ENCODE measurements around the gene ZBTB37. TPM values are rescaled to one million over a fixed set of nuclear protein-coding genes. Genes with fewer than 3 reads are reported as not detected.
"Not testable (repeated sequence)": the region's sequence is repeated elsewhere in the genome, so short reads cannot be mapped to it uniquely, and the experiment has no call there.

Gene ZBTB37, protein sequence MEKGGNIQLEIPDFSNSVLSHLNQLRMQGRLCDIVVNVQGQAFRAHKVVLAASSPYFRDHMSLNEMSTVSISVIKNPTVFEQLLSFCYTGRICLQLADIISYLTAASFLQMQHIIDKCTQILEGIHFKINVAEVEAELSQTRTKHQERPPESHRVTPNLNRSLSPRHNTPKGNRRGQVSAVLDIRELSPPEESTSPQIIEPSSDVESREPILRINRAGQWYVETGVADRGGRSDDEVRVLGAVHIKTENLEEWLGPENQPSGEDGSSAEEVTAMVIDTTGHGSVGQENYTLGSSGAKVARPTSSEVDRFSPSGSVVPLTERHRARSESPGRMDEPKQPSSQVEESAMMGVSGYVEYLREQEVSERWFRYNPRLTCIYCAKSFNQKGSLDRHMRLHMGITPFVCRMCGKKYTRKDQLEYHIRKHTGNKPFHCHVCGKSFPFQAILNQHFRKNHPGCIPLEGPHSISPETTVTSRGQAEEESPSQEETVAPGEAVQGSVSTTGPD
- total RNA-seq, result 2.1 and 3.2 TPM in 2 replicates

DNA sequence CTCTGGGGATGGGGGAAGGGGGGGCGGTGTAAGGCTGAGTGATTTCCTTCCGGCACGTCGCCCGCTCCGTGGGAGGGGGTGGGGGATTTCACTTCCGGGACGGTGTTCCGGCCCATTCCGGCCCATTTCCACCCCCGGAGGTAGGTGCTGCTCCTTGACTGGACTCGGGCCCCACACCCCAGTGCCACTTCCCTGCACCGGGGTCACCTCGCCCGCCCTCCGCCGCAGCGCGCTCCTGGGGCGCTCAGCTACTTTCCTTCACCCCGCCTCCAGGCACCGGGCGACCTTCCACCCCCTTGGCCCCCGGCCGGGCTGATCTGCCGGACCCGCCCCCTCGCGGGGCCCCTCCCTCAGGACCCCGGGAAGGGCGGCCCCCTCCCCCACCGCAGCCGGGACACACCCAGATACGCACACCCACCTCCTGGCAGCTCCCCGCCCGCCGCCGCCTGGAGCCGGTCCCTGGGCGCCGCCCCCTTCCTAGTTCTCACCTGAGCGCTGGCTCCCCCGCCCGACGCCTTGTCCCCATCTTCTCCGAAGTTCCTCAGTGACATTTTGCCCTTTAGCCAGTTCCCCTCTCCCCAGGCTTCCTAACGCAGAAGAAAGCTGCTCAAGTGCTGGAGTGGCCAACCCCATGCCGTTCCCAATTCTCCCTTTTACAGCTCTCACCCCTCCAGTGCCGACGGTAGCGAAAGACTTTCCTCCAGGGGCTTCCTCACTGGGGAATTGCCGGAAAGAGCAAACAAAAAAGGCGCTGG lies at the start of gene ZBTB37:
Gene ZBTB37, plus strand, starts transcription at position 115 of the 755 bp plus-strand sequence. CDS start 1,846 bp downstream, outside the sequence.
- DNase-seq (ENCODE audit: low read depth in 2 of 2), result peak; percentile 41 to 75

DNA sequence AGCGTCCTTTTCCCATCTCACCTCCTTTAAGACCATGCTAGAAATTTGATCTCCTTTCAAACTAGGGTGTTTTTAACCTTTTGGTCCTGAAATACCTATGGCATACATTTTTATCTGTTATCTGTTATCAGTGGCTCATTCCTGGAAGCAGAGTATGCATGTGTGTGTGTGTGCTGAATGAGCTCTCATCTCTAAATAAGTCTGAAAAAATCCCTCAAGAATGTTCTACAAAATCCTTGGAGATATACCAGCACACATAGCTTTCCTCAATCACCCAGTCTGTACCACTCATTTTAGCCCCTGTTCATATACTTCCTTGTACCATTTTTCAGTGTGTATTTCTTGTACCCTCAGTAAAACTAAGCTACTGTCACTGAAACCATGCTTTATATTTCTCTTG lies 49.7 kb upstream of the ZBTB37 start:
- no peak for DNase-seq (ENCODE audit: low read depth in 2 of 2)

DNA sequence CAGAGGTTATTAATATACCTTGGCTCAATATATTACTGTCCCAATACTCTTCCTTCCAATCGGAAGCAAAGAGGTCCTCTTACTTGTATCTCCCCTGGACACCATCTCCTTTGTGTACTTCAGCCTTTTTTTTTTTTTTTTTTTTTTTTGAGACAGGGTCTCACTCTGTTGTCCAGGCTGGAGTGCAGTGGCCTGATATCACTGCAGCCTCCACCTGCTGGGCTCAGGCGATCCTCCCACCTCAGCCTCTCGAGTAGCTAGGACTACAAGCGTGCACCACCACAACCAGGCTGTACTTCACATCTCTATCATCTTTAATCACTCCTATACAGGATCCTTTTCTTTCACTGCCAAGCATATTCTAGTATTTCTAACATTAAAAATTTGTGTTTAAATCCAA lies 46.5 kb upstream of the ZBTB37 start:
- DNase-seq (ENCODE audit: low read depth in 2 of 2), result no peak

DNA sequence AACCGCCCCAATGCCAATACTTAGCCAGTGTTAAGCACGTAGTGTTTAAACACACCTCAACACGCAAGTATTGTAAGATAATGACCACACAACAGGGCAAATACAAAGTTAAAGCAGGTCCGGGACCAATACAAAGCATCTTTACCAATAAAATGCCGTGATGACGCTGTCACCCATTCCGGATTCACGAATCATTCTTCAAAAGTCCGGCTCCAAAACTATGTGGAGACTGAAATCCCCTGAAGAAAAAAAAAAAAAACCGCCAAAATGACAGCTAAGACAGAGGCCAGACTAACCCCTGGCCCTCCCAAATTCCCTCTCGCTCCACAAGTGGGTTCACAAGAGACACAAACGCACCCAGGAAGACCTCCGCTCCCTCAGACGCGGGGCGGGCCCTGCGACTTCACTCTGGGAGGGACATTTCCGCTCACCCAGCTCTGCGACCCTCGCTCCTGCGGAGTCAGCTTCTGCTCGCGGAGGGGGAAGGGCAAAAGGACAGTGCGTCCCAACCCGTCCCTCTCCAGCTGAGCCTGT lies 44.3 kb upstream of the ZBTB37 start:
- DNase-seq (ENCODE audit: low read depth in 2 of 2), result no peak

DNA sequence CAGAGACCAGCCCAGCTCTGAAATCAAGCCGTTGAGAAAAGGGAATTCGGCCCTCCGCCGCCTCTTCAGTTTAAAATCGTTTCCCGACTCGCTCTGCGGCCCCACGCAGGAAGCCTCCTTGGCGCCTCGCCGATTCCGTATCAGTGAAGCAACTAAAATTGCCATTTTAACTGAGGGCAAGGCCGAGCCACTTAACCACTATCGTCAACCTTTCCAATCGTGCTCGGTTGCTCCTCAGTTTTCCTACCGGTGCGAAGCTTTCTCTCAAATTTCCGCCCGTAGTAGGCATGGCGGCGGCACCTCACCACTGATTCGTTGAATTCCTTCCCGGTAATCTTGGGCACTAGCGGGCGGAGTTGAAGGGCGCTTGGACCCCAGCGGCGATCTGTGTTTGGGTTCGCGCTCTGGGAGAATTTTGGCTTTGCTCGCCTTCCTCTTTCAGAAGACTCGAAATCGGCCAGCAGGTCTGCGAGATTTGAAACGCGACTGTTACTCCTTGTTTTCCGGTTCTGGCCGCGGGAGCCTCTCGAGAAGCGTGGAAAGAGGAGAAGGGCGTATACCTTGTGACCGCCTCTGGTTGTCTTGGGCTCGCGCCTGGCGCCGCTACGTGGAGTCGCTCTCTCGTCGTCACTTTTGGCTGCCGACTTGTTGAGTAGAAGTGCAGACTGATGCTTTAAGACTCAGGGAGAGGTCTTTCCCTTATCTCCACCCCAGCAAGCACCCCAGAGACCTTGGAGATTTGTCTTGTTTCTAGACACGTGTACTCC lies 43.7 kb upstream of the ZBTB37 start, which contains the start of the genes CENPL and DARS2:
Gene CENPL, minus strand, starts transcription at position 569 of the 767 bp plus-strand sequence. CDS start 13,584 bp downstream, outside the sequence.
Gene DARS2, plus strand, starts transcription at position 359 of the 767 bp plus-strand sequence. CDS start 557 bp downstream, outside the sequence.
- DNase-seq (ENCODE audit: low read depth in 2 of 2), result peak; percentile 97 to 99

DNA sequence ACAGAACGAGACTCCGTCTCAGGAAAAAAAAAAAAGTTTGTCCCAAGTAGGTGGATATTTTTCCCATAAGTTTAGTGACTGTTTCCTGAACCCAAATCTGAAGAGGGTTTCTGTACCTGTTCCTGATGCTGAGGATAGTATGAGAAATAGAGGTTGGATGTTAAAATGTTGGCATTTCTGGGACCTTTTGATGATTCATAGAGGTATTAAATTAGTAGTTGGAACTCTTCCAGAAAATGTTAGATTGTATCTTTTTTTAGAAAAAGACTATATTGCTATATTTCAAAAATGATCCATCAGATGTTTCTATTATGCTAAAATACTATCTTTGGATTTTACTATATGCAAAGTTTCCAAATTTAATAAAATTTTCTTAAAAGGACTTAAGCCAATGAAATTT lies 40.6 kb upstream of the ZBTB37 start:
- peak in 1 of 2 donors; percentile 5 for DNase-seq (ENCODE audit: low read depth in 2 of 2)

DNA sequence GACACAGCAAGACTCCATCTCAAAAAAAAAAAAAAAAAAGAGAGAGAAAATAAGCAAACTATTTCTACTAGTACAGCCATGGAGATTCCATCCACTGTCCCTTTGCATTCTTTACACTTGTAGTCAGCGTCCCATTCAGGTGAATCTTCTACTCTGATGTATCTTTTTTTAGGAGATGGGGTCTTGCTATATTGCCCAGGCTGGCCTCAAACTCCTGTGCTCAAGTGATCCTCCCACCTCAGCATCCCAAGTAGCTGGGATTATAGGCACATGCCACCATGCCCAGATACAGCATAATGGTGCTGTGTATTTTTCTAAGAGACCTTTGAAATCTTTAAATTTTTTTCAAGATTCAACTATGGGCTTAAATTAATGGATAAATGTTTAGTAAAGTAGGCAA lies 35.4 kb upstream of the ZBTB37 start:
- DNase-seq (ENCODE audit: low read depth in 2 of 2), result no peak

DNA sequence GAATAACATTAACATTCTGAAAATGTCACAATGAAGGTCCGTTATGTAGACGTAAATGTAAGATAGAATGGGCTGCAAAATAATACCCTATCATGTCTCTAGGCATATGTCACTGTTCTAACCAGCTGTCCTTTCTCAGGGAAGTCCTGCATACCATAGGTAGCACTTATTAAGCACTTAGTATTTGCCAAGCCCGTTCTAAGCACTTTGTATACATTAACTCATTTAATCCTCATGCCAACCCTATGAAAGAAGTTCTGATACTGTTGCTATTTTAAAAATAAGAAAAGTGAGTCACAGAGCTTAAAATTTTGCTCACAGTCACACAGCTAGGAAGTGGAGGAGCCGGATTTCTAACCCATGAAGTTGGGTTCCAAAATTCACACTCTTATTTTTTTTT lies 16.1 kb upstream of the ZBTB37 start:
- no peak for DNase-seq (ENCODE audit: low read depth in 2 of 2)

DNA sequence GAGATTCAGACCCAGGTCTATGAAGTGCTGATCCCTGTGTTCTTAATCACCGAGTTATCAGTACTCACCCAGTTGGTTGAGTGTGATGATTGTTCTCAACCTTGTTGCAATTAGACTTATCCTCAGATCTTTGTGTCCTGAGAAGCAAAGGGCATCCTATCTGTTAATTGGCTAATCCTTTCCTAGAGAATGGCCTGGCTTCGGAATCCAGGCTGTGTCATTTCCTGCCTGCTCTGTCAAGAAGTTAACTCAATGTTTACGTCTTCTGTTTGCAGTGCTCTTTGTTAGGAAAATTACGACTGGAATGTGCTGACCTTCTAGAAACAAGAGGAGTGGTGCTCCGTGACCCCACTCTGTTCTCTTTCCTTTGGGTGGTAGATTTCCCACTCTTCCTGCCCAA lies 15.1 kb upstream of the ZBTB37 start:
- DNase-seq (ENCODE audit: low read depth in 2 of 2), result peak in 1 of 2 donors; percentile 89

DNA sequence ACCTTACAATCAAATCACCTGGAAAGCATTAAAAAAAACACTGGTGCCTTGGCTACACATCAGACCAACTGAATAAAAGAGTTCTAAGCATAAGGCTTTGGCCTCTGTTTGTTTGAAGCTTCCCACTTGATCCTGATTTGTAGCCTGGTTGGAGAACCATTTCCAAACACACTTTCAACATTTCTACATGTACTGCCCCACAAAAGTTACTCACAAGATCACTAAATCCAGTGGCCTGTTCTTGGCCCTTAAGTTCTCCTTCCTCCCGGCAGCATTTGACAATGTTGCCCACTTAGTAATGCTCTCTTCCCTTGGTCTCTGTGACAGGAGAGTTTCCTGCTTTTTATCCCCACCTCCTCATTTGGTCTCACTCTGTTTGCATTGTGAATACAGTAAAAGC lies 12.2 kb upstream of the ZBTB37 start:
- DNase-seq (ENCODE audit: low read depth in 2 of 2), result no peak

DNA sequence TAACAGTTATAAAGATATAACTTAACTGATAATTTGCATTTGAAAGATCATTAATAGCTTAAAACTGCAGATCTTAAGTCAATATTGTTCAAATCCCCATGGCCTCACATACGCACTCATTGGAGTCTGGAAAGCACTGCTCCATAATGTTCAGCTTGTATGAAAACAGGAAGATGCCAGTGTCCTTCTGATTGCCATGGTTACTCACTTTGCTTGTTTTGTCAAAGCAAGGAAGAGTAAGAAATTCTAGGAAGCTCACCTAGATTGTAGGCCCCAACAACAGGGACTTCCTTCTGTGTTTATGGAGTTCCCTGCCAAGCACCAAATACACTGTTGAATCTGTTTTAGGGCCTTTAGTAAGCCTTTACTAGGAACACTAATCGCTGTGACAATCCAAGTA lies 11.3 kb upstream of the ZBTB37 start:
- DNase-seq (ENCODE audit: low read depth in 2 of 2), result peak; percentile 26 to 75

DNA sequence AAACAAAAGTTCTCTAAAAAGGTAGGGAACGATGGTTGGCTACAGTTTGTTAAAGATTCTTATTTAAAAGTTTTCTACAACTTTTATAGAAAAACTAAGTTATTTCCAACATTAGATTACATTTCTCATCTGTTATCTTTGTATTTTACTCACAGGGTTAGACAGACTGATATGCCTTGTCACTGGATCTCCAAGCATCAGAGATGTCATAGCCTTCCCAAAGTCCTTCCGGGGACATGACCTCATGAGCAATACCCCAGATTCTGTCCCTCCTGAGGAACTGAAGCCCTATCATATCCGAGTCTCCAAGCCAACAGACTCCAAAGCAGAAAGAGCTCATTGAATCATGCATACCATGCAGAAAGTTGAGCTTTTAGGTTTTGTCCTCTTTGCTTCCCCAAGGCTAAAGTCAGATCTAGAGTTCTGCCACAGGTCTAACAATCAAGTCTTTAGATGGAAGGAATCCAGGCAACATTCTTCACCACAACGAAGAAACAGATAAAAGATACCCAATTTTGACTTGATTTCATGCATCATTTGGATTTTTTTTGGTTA lies 10.7 kb upstream of the ZBTB37 start:
- no peak for DNase-seq (ENCODE audit: low read depth in 2 of 2)

DNA sequence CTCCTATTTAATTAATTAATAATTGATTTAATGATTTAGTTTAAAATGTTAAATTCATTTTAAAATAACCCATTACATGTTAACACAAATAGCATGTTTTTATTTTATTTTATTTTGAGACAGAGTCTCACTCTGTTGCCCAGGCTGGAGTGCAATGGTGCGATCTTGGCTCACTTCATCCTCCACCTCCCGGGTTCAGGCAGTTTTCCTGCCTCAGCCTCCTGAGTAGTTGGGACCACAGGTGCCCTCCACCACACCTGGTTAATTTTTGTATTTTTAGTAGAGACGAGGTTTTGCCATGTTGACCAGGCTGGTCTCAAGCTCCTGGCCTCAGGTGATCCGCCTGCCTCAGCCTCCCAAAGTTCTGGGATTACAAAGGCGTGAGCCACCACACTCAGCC lies 8.6 kb upstream of the ZBTB37 start:
- not testable (repeated sequence) for DNase-seq (ENCODE audit: low read depth in 2 of 2)

DNA sequence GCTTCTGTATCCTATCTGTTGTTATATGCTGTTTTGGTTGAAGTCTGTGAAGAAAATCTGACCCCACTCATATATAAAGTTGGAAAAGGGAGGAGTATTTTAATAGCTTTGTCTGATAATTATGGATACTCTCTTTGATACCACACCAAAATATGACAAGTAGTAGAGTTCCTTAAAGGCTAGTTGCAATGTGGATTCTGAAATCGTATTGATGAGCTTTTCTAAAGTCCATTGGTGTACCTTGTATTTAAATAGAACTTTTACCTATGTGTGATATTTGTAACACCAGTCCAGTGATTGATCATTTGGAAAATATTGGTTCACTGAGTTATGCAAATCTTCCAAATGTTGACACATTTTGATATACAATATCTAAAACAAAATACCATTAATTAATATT lies 8.1 kb upstream of the ZBTB37 start:
- no peak for DNase-seq (ENCODE audit: low read depth in 2 of 2)

DNA sequence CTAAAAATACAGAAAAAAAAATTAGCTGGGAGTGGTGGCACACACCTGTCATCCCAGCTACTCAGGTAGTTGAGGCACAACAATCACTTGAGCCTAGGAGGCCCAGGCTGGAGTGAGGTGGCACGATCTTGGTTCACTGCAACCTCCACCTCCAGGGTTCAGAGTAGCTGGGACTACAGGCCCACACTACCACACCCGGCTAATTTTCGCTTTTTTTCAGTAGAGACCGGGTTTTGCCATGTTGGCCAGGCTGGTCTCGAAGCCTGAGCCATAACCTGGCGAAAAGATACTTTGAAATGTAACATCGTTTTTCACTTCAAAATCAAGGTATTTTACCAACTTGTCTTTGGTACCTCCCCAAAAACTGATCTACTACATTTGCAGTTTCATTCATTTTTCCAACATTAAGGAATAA lies 6.4 kb upstream of the ZBTB37 start:
- DNase-seq (ENCODE audit: low read depth in 2 of 2), result no peak

DNA sequence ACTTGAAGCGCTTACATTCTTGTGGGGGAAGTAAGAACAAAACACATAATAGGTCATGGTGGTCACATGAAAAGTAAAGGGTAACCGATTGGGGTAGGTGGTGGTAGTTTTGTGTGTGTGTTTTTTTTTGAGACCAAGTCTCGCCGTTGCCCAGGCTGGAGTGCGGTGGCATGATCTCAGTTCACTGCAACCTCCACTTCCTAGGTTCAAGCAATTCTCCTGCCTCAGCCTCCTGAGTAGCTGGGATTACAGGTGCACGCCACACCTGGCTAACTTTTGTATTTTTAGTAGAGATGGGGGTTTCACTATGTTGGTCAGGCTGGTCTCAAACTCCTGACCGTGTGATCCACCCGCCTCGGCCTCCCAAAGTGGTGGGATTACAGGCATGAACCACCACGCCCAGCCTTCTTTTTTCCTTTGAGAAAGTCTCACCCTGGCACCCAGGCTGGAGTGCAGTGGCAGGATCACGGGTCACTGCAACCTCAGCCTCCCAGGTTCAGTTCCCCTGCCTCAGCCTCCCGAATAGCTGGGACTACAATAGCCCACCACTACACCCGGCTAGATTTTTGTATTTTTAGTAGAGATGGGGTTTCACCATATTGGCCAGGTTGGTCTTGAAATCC lies 5.9 kb upstream of the ZBTB37 start:
- DNase-seq (ENCODE audit: low read depth in 2 of 2), result not testable (repeated sequence)

DNA sequence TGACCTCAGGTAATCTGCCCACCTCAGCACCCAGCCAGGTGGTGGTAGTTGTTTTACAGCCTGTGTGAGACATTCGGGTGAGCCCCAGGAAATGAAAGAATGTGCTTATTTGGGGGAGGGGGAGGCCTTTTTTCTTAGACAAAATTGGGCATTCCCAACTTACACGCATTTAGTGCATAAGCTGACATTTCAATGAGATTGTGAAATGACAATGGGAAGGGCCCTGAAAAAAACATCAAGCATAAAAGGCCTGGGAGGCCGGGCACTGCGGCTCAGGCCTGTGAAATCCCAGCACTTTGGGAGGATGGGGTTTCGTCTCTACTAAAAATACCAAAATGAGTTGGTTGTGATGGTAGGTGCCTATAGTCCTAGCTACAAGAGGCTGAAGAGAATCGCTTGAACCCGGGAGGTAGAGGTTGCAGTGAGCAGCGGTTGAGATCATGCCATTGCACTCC lies 5.4 kb upstream of the ZBTB37 start:
- no peak for DNase-seq (ENCODE audit: low read depth in 2 of 2)

DNA sequence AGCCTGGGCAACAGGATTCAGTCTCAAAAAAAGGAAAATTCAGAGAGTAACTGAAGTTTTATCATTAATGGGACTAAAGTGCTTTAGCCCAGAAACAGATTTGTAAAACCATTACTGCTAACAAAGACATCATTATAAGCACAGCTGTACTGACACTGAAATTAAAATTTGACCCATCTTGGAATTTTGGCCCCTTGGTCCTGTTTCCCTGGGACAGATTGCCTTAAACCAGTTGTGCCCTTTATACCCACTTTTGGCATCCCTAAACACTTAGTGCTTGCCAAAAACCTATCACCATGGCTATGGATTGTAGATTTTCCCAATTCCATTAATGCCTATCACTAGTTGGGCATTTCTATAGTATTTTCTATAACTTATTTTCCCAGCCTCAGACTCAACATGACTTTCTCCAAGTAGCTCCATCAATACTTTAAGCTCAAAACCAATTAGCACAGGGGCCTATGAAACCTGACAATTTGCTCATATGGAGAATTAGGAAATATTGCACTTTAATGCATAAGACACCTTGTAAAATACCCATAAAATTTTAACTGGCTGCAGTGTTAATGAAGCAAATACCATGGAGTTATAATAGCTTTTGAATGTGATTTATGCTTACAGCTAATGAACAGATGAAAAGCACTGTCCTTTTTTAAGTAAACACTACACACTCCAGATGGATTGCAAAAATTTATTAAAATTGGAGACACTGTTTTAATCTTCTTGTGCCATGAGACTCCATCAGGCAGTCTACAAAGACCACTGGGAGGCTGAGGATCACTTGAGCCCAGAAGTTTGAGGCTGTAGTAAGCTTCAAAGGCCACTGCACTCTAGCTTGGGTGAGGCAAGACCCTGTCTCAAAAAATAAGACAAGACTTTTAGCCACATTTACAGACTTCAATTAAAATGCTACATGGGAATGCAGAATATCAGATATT lies 4.7 kb upstream of the ZBTB37 start:
- DNase-seq (ENCODE audit: low read depth in 2 of 2), result no peak

DNA sequence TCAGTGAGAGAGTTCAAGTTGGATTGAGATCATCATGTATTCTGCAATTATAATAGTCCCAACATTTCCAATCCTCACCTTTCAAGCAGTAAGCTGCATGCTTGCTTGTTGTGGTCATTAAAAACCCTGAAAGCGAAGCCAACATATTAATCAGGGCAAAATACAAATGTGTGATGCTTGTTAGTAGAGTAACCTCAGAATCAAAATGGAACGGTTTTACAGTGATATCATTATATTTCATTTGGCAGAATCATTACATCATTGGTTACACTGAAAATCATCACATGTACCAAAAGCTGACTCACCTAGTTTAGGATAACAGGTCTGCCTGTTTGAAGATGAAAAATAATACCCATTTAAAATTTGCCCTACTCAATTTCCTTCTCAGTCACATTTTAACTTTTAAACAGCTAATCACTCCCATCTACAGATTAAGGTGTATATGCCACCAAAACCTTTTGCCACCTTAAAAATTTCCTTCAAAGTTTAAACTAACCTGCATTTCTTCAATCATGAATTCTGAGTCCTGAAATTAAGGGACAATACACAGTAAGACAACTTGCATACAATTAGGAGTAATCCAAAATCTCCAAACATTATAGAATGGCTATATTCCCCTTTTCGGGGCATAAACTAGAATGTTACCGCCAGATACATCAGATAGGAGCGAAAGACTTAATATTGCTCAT lies 3.9 kb upstream of the ZBTB37 start:
- DNase-seq (ENCODE audit: low read depth in 2 of 2), result no peak

Measured in dermis microvascular lymphatic vessel endothelial cell (primary cell).